ENCODE measurements around the gene TNS3. TPM values are rescaled to one million over a fixed set of nuclear protein-coding genes. Genes with fewer than 3 reads are reported as not detected.
A peak's percentile ranks its signal among the peaks of the same experiment; 100 is the strongest.

The TNS3 gene
- total RNA-seq, 1 donor from 2014 or later: 210 TPM

DNA sequence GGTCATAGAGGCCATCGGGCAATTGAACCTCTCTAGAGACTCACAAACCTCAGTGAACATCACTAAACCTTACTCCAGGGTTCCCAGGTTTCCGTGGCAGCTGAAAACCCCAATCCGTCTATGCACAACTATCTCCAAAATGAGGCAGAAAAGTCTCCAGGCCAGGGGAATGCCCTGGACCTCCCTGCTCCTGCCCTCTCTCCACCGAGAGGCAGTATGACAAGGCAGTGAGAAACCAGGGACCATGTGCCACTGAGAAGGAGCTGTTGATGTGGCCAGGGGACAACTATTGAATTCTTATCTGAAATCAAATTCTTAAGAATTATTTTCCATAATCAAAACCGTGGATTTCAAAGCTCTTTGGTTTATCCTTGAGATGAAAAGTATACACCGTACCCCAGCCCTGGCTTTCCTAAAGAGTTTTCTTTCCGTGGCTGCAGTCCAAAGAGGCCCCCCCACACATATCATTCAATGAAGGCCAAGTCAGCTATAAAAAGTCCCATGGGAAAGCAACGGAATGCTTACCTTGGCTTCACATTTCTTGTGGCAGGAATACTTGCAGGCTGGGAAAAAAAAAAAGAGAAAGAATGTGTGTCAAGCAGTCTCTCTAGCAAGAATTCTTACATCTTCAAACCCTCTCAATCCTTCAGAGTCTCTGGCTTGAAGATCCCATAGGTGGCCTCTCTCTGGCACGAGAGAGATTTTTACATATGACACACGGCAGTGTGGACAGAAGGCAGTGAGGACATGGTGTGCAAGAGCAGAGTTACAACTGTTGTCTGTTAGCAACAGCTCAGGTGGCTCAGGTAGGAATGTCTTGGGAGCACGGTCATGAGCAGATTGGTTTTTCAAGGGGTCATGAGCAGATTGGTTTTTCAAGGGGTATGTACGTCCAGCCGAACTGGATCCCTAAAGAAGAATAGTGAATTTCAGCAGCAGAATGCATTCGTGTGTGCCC is 75.2 kb downstream of the TNS3 start:
- DNase-seq (ENCODE audit: low read depth): peak; percentile 42

DNA sequence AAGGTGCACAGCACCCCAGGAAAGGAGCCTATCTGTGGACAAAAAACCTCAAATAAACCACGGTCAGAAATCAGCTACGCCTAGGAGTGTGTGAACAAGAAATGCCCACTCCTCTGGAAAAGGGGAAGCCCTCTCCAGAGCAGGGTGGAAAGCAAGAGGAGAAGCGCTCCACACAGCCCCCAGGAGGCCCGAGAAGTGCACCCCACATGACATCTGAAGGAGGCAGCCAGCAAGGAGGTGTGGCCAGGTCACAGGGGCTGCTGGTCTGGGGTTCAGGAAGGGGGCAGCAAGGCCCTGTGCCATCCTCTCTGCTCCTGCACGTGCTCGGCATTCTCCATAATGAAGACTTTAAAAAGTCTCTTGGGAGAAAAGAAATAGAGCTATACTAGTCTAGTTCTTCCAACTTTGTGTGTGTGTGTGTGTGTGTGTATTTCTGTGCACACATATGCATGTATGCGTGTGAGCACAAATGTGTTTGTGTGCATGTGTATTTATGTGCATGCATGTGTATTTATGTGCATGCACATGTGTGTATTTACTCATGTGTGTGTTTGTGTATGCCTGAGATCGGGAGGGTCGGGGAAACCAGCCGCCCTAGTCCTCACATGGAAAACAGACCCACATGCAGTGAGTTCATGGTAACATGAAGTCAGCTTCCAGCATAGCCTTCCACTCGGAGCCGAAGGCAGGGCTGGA is 76.5 kb downstream of the TNS3 start:
- no peak for DNase-seq (ENCODE audit: low read depth)

DNA sequence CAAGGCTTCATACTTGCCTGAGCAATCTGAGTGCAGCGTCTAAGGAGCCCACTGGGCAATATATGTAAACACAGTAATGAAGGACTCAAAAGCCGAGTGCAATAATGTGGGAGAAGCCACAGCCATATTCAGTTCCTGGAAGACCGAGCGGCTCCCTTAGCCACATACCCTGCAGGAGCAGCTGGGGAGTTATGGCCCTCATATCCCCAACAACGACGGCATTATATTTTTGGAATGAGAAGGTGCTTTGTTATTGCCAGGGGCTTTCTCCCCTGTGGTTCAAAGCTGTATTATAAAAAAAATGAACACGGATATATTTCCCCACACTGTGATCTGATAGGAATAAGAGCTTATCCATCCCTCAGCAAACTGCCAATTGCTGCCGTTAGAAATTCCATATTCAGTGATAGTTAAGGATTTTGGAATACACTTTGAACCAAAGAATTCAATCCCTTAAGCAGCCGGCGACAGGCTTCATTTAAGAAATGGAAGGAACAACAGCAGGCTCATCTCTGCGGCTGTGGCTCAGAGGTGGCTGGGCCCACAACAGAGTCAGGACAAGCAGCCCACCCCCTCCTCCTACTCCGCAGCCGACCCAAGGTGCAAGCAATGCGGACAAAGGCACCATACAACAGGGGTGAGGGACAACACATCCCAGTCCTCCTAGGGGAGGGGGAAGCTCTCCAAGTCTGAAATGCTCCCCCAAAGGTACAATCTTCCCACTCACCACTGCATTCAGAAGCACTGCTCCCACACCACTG is 77.2 kb downstream of the TNS3 start:
- DNase-seq (ENCODE audit: low read depth): no peak

DNA sequence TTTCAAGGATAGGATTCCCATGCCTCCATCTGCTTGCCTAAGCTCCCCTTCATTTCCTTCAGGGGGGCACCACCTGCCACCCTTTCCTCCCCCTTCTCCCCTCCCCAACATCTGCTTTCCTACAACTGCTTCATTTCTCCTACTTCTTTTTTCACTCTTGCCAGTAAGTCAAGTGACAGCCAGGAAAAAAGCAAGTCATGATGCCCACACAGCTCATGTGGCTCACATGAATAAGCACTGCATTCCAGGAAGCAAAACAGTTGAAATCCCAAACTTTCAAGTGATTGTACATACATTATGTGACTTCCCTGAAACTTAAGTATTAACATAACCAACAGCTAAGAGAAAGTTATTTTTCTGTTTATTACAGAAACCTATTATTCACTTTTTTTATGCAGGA is 78.6 kb downstream of the TNS3 start:
- DNase-seq (ENCODE audit: low read depth): peak; percentile 88

DNA sequence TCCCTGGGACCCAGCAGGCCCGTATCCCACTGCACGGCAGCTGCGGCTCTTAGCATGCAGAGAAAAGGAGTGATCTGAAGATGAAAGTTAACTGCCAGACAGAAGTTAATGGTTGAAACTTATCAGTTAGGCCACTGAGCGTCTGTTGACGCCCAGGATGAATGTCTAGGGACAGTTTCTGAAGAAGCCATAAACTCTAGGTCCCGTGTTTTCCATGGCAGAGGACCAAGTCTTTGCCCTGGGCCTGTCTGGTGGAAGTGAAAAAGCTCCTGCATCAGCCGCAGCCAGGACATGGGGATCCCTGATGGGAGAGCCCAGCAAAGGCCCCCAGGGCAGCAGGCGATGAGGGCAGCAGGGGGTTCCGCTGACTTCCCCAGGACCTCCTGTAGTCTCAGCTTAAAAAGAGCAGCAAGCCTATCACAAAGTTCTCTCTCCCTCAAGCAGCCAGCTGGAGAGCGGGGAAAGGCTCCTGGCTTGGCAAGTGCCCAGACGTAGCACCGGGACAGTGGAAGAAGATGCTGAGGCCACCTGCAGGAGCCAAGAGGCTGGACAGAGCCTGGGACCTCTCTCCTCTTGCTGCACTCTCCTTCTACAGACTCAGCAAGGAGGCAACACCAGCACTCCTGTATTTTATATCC is 79.6 kb downstream of the TNS3 start:
- no peak for DNase-seq (ENCODE audit: low read depth)

DNA sequence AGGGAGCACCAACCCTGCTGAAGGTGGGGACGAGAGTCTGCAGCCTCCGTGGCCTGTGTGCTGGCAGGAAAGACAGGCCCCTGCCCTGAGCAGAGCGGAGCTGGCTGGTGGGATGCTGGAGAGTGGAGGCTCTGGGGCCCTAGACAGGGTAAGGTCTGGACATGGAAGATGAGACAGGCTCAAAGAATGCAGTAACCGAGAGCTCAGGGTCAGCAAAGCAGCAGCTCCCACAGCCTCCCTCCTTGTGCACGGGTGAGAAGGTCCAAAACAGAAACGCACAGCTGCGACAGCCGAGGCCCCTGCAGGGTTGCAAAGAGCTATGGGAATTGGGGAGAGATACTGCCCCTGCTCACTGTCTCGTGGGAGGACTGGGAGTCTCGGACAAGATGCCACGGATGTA is 80.5 kb downstream of the TNS3 start:
- DNase-seq (ENCODE audit: low read depth): peak; percentile 69

DNA sequence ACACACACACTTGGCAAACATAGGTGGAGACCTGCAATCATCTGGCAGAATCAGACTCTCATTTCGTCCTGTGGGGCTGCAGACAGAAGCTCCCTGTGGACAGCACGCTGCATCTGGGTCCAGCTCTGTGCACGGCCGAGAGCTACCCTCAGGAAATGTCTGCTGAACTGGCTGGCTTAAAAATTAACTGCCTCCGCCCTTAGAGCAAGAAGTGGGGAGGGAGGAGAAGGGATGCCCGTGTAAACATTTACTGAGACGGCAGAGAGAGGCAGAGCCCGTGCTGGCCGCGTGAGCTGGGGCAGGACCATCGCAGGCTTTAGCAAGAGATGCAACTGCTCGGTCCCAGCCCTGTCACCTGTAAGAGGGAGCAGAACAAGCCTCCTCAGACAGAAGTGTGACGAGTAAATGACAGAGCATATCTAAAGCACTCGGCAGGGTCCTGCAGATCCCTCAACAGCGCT is 81.8 kb downstream of the TNS3 start:
- peak; percentile 84 for DNase-seq (ENCODE audit: low read depth)

DNA sequence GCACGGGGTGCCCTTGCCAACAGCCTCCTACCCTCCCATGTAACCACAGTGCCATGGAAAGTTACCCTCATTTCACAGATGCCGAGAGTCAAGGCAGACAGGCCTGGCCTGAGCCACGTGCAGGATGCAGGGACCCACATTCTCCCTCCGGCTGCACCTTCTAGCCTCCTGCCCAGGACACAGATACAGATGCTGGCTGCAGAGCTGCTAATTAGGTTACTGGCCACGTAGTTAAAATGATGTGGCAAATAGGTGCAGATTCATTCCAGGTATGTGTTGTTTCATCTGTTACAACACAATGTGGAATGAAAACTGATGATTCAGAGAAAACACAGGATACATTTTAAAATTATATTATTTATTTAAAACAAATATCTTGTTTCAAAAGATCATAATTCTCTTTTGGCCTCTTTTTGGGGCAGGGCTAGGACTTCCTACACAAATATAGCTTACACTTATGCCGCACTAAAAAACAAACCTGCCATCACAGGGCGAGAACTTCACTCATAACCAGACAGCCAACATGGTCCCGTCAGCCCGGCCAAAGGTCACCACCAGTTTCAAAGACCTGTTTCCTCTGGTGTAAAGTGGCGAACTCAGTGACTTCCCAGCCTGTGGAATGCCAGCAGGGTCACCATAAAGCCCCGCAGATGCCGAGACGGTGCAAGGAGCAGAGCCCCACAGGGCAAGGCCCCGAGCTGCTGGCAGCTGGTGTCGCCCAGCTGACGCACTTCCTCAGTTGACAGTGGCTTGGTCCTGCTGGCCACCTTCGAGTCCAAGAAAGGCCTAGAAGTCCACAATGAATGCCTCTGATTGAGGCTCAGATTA is 83.5 kb downstream of the TNS3 start:
- DNase-seq (ENCODE audit: low read depth): no peak

DNA sequence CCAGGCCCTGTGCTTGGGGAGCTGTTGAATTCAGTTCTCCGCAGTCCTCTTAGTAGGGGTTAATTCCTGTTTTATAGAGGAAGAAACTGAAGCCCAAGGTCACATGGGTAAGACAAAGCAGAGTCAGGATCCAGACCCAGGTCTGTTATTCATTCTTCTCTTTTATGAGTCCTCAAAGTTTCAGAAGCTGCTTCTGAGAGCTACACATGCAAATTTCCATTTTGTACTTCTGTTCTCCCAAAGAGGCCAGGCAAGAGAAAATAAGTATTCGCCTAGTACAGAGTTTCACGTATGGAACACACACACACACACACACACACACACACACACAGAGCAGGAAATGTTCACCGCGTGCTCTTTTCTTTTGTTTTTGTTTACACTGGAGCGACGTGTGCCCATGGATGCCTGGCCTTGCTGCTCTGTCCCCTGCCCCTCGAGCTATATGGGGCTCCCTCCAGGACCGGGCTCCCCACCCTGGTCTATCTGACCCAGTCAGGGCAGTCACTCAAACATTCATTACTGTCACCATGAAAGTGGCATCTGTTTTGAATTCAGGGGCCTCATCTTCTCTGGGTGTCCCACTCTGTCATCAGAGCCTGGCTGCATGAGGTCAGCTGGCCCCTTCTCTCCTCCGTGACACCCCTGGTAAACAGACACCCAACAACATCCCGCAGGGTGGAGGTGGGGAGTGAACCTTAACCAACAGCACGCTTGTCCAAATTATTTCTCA is 84.4 kb downstream of the TNS3 start:
- no peak for DNase-seq (ENCODE audit: low read depth)

DNA sequence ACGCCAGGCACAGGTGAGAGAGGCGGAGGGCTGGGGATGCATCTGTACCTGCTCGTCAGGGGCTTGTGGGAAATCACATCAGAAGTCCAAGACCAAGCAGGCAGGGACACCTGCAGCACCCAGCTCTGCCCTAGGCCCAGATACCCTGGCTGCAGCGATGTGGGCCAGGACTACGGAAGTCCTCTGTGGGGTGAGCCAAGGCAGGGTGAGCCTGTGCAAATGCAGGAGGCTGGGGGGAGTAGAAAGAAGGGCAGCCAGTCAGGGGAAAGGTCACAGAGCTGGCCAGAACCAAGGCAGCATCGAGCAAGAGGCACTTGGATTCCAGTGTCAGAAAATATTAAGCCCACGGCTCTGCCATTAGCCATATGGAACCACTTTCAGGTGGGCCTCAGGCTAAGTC is 85.2 kb downstream of the TNS3 start:
- DNase-seq (ENCODE audit: low read depth): no peak

DNA sequence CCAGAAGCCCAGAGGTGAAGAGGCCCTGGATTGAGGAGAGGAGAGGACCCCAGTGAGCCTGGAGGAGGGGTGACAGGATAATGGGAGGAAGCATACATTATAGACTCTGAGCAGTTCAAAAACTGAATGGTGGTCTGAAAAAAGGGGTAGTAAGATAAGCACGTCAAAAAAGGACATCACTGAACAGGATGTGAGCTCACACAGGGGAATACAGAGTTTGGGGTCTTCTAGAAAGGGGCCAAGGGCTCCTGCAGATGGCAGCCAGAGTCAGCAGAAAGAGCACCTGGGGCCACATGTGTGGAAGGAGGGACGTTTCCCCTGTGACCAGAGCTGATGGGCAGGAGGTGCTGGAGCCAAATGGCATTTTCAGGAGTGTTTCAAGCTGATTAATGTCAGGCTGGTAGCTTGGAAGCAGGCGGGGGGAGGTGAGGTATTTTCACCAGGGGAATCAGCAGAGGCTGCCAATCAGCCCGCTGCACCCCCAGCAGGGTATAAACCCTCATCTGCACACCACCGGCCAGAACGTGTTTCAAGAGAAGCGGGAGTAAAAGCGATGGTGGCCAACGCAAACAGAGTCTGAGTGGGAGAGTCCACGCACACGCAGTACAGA is 85.8 kb downstream of the TNS3 start:
- no peak for DNase-seq (ENCODE audit: low read depth)

DNA sequence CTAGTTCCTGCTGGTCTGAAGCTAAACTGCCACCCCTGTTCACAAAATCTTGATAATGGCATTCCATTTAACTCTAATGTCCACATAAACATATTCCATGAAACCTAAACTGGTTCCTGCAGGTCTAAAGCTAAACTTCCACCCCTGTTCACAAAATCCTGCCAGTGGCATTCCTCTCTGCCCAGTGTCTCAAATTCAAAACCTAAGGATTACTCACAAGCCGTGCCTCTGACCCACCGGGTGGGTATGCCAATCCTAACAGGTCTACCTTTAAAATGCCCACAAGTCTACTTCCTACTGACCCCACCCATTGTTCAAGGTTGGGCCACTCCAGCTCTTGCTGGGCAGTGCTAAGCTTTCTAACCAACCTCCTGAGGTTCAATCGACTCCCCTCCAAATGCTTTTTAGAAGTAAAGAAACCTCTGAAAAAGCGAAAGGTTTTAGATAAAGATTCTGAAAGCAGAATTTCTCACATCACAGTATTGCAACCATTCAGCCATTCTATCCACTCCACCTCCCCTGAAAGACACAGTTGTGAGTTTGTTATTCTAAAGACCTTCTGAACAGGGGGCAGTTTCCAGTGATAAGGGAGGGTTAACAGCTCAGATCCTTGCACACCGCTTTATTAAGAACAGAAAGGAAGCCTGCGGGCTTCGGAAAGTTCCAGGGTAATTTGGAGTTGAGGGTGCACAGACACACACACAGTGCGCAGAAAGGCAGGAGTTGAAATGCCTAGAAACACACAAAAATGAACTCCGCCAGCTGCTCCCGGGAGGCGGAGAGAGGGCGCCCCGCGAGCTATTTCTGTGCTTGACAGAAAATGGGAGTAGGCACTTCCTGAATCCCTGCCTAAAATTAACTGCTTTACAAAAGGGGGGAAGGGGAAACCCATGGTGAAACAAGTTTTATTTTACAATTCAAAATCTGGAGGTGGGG is 87.7 kb downstream of the TNS3 start:
- peak; percentile 91 for DNase-seq (ENCODE audit: low read depth)

DNA sequence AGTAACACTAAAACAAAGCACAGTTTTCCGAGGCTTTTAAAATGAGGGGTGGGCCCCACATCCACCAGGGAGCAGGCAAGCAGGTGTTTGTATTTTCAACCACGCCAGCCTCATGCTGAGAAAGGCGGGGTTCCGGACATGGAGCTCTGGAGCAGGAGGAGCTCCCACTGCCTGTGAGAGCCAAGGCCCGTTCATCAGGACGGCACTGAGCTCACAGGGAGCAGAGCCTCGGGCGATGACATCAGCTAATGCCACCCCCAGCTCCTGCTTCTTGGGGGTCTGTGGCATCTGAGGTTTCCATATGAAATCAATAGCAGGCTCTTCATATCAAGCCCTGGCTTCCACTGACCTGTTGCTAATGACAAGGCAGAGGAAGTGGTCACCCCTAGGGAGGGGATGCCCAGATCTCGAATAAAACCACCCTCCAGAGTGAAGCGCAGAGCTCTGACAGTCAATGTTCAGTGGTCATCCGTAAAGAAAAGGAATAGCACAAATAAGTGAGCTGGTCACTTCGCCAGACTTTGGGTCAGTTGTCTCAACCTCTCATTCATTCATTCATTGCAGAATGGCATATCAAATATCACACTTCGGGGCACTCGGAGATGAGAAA is 89.1 kb downstream of the TNS3 start:
- no peak for DNase-seq (ENCODE audit: low read depth)

DNA sequence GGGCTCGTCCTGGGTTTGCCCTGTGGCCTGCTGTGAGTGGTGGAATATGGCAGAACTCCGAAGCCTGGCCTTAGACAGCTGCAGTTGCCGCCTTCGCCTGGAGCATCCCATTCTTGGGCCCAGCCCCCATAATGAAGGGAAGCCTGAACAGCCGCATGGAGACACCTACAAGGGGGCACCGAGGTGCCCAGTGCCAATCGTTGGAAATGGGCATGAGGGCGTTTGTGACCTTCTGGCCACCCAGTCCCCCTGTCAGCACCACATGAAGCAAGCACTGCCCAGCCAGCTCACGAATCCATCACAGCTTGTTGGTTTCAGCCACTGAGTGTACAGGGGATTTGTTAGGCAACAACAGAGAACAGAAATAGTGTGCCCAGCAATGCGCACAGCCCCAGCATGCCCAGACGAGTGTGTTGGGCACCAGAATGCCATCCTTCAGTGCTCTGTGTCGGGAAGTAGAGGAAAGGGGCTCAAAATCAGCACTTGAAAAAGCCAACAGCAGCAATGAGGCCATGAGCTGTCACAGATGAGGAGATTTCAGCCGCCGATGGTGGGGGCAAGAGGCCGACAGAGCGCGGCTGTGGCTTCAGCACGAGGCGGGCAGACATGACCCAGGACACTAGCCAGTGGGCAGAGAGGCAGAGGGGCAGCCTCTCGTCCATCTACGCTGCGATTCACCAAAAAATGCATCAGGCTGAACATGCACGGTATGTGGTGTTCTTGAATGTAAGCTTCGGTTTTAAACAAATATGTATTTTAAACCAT is 91.2 kb downstream of the TNS3 start:
- no peak for DNase-seq (ENCODE audit: low read depth)

DNA sequence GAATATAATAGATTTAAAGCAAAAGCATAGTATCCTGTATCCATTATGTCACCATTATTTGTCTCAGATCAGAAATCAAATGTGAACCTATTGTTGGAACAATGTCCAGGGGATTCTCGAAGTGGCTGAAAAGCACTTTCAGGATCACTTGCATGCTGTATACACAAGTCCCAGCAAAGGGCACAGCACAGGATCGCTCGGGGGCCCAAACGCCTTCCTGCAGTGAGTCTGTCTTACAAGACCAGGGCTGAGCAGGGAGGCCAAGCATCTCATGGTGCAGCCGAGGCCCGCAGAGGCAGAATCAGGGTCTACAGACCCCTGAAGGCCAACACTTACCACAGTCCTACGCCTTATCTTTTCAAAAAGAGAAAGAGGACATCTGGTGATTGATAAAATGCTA is 92.3 kb downstream of the TNS3 start:
- no peak for DNase-seq (ENCODE audit: low read depth)

DNA sequence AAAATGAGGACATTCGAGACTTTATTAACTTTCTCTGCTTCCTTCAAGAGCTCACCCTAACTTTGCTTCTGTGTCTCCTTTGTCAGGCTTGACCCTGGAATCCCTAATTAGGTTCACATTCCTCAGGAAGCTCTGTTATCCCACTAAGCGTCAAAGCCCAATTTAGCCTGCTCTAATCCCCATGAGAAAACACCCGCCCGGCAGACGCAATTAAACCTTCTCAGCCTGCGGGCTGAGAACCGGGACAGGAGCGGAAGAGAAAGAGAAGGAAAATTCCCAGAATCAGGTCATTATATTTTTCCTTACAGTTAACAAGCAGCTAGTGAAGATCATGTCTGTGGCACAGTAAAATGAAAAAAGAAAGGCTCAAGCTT is 93.0 kb downstream of the TNS3 start:
- DNase-seq (ENCODE audit: low read depth): no peak

DNA sequence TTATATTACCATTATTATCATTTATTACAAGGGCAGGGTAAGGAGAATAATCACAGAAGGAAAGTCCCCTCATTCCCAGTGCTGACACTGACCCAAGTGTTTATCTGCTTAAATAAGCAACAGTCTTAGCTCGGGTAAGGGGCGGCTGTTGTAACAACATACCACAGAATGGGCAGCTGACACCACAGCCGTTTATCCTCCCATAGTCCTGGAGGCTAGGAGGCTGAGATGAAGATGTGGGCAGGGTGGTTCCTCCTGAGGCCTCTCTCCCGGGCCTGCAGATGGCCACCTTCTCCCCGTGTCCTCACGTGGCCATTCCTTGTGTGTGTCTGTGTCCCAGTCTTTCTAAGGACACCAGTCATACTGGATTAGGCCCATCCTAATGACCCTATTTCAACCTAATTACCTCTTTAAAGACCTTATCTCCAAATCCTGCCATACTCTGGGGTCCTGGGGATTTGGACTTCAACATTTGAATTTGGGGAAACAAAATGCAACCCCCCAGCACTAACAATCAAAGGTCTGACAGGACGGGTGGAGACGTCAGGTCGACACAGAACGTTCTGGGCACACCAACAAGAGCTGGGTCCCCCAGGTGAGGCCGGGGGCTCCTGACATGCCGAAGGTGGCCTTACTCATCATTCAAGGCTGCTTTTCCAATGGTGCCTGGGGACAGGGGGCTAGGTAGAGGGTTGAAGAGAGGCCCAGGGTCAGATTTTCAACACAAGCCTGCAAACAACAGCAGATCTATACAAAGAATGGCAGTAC is 93.5 kb downstream of the TNS3 start:
- no peak for DNase-seq (ENCODE audit: low read depth)

Data from renal cortical epithelial cell (primary cell).